ENCODE results near the gene ZPLD1. TPM values are rescaled to one million over a fixed set of nuclear protein-coding genes. Genes with fewer than 3 reads are reported as not detected.

Gene ZPLD1
- total RNA-seq = under 1 TPM in 2 of 3 donors, not detected in 1; 0.33 to 0.59 TPM

DNA sequence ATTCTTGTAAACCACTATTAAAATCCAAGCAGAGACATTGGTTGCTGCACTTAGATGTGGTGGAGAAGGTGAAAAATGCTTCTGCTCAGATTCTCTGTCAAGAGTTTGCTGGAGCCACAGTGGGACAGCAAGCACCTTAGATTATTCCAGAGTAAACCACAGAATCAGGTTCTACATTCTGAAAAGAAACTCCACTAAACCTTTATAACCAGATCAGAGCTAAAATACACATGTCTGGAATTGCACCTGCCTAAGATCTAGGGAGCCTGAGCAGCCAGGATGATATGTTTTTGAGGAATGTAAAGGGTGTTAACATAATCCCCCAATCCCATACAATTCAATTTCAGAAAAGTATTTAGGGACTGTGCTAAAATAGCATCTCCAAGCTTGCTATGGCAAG is at the start of gene ZPLD1:
Gene ZPLD1, plus strand, starts transcription at position 301 of the 400 bp plus-strand sequence. CDS start 3,473 bp downstream, outside the sequence.
- Histone ChIP-seq H3K27me3 (no peaks in the 10 kb centered on the region), H3K27ac (no peak within 1 kb of the TSS), H3K4me3 (no peak within 1 kb of the TSS), H3K9me3 (no peaks in the 10 kb centered on the region), H3K36me3 (no peaks in the 10 kb centered on the region), H3K4me1 (no peaks in the 10 kb centered on the region)
- TF ChIP-seq POLR2AphosphoS5 (IDR thresholded peaks at IDR 0.05) (no peak), POLR2A (IDR thresholded peaks at IDR 0.05) (no peak)
- TF ChIP-seq, protein P1, sequence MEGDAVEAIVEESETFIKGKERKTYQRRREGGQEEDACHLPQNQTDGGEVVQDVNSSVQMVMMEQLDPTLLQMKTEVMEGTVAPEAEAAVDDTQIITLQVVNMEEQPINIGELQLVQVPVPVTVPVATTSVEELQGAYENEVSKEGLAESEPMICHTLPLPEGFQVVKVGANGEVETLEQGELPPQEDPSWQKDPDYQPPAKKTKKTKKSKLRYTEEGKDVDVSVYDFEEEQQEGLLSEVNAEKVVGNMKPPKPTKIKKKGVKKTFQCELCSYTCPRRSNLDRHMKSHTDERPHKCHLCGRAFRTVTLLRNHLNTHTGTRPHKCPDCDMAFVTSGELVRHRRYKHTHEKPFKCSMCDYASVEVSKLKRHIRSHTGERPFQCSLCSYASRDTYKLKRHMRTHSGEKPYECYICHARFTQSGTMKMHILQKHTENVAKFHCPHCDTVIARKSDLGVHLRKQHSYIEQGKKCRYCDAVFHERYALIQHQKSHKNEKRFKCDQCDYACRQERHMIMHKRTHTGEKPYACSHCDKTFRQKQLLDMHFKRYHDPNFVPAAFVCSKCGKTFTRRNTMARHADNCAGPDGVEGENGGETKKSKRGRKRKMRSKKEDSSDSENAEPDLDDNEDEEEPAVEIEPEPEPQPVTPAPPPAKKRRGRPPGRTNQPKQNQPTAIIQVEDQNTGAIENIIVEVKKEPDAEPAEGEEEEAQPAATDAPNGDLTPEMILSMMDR (IDR thresholded peaks at IDR 0.05) = no peak
- intact Hi-C loops (cut with DNase I; ENCODE audit: low total_unique reads) = no loop called here
- no peak for DNase-seq (ENCODE audit: low spot score in 2 of 2)

DNA sequence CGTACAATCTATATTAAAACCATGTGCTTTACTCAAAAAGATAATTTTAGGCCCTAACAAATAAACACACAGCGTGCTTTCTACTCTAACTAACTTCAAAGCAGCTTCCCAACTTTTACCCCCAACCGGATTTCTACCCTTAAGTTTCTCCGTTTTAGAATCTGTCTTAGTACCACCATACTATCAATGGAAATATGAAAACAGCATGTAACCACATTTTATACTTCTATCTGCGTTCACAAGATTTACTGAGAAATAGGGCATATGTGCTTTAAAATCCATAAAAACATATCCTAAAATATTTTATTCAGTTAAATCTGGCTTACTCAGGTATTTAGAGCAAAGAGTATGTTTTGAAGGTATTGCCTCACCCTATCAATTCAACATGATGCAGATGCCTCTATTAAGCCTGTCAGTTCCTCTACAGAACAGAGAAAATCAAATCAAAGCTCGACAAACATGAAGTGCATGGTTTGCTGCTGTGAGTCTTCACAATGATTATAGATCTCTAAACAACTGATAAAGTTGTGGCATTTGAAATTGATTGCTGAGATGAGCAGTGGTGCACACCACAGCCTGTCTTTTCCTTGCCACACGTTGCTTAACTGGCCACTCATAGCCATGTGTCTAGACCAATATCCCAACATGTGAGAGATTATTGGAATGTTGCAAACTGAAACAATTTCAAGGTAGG is 44.5 kb upstream of the ZPLD1 start:
- Histone ChIP-seq H3K27ac (no peak overlapping the region), H3K4me1 (no peaks in the 10 kb centered on the region), H3K9me3 (no peaks in the 10 kb centered on the region), H3K4me3 (no peak overlapping the region), H3K36me3 (no peaks in the 10 kb centered on the region), H3K27me3 (no peaks in the 10 kb centered on the region)
- no peak for TF ChIP-seq POLR2A (IDR thresholded peaks at IDR 0.05)
- TF ChIP-seq POLR2AphosphoS5 (IDR thresholded peaks at IDR 0.05) = no peak
- TF ChIP-seq, protein P1 (IDR thresholded peaks at IDR 0.05) = no peak
- intact Hi-C loops (cut with DNase I; ENCODE audit: low total_unique reads) = no loop called here
- DNase-seq (ENCODE audit: low spot score in 2 of 2) = no peak

DNA sequence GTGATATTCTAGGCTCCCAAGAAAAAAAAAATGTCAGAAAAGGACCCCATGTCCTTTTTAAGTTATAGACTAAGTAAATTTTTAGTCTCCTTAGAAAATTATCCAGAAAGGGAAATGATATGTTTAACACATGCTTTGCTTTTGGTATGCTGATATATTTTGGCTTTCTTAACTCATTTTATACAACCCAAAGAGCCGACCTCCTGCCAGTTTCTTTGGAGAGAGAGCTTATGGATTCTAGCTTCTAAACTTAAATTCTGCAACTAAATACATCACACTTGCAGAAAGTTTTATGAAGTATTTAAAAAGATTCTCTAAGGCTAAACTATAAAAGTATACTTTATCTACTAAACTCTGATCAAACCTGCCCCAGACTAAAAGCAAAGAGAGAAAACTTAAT is 43.9 kb upstream of the ZPLD1 start:
- Histone ChIP-seq H3K4me1 (no peaks in the 10 kb centered on the region), H3K27me3 (no peaks in the 10 kb centered on the region), H3K9me3 (no peaks in the 10 kb centered on the region), H3K36me3 (no peaks in the 10 kb centered on the region), H3K4me3 (no peak overlapping the region), H3K27ac (no peak overlapping the region)
- TF ChIP-seq POLR2A (IDR thresholded peaks at IDR 0.05) (no peak), POLR2AphosphoS5 (IDR thresholded peaks at IDR 0.05) (no peak)
- TF ChIP-seq, protein P1 (IDR thresholded peaks at IDR 0.05) = no peak
- intact Hi-C loops (cut with DNase I; ENCODE audit: low total_unique reads) = no loop called here
- no peak for DNase-seq (ENCODE audit: low spot score in 2 of 2)

DNA sequence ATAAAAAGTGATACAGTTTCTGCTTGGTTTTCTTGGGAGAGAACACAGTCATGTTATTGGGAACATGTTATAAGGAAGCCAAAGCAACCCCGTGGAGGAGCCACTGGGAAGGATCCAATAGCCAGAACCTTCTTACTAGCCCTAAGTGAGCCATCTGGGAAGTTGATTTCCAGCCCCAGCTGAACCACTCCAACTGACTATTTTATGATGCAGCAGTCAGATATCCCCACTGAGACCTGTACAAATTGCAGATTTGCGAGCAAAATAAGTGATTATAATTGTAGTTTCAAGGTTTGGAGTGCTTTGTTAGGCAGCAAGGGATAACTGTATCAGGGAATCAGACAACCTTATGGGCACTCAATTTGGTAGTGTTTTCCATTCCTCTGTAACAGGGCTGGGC is 43.3 kb upstream of the ZPLD1 start:
- no peaks in the 10 kb centered on the region for H3K27me3 ChIP-seq
- no peaks in the 10 kb centered on the region for H3K4me1 ChIP-seq
- H3K4me3 ChIP-seq = no peak overlapping the region
- H3K36me3 ChIP-seq = no peaks in the 10 kb centered on the region
- no peaks in the 10 kb centered on the region for H3K9me3 ChIP-seq
- intact Hi-C loops (cut with DNase I; ENCODE audit: low total_unique reads) = no loop called here
- no peak overlapping the region for H3K27ac ChIP-seq
- TF ChIP-seq, protein P1 (IDR thresholded peaks at IDR 0.05) = no peak
- TF ChIP-seq POLR2AphosphoS5 (IDR thresholded peaks at IDR 0.05) (no peak), POLR2A (IDR thresholded peaks at IDR 0.05) (no peak)
- no peak for DNase-seq (ENCODE audit: low spot score in 2 of 2)

DNA sequence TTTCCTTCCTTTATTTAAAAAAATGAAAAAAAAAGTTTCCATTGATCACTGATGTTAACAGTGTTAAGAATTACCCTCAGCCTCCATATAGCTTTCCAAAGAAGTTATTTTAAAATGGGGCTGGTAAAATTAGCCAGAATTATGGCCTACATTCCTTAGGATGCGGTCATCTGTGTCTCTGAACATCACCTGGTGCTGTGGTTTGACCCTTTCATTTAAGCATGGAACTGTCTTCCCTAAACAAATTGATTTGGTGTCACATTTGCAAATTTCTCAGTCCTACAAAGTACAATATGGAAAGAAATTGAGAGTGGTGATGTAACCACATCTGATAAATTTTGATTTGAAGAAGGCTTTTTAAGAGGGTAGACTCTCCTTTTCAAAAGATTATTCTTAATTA is 40.3 kb upstream of the ZPLD1 start:
- intact Hi-C loops (cut with DNase I; ENCODE audit: low total_unique reads) = no loop called here
- Histone ChIP-seq H3K27me3 (no peaks in the 10 kb centered on the region), H3K27ac (no peak overlapping the region), H3K36me3 (no peaks in the 10 kb centered on the region), H3K4me3 (no peak overlapping the region), H3K4me1 (no peaks in the 10 kb centered on the region), H3K9me3 (no peaks in the 10 kb centered on the region)
- TF ChIP-seq POLR2A (IDR thresholded peaks at IDR 0.05) (no peak), POLR2AphosphoS5 (IDR thresholded peaks at IDR 0.05) (no peak)
- TF ChIP-seq, protein P1 (IDR thresholded peaks at IDR 0.05) = no peak
- DNase-seq (ENCODE audit: low spot score in 2 of 2) = no peak
